Fibroblast of lung (primary cell): Measurements from ENCODE around the gene TNFRSF11A. TPM values are rescaled to one million over a fixed set of nuclear protein-coding genes. Genes with fewer than 3 reads are reported as not detected.
A peak's percentile ranks its signal among the peaks of the same experiment; 100 is the strongest.

ENCODE experiments used
- DNase-seq, 2 donors: peaks; one replicate each; pipeline versions ENCODE4 v3.0.0 to v3.0.0-alpha.2; 2010; ENCODE audit warnings: low read depth in 2 of 2
- H2AFZ ChIP-seq: 2 replicates; pipeline ENCODE4 v1.5.1; 2012; ENCODE audit warnings: low read length, control low read depth, inconsistent platforms
- H3K27ac ChIP-seq: 2 replicates; pipeline ENCODE4 v1.5.1; 2011; ENCODE audit warnings: low read length, control low read depth; ENCODE audit not compliant: insufficient read depth
- H3K27me3 ChIP-seq: 2 replicates; pipeline ENCODE4 v1.5.1; 2011; ENCODE audit warnings: mild to moderate bottlenecking, low read length; ENCODE audit not compliant: control insufficient read depth, insufficient read depth
- H3K36me3 ChIP-seq: 2 replicates; pipeline ENCODE4 v1.5.1; 2011; ENCODE audit warnings: low read length; ENCODE audit not compliant: control insufficient read depth, insufficient read depth
- H3K4me1 ChIP-seq: 2 replicates; pipeline ENCODE4 v1.5.1; 2011; ENCODE audit warnings: low read length; ENCODE audit not compliant: control insufficient read depth, insufficient read depth; ENCODE audit errors: extremely low read depth
- H3K4me2 ChIP-seq: 2 replicates; pipeline ENCODE4 v1.5.1; 2011; ENCODE audit warnings: low read length, control low read depth; ENCODE audit not compliant: insufficient read depth; ENCODE audit errors: extremely low read depth
- H3K4me3 ChIP-seq, 4 experiments: fragments of 200-600 bp in 1 of 4; sonication (generic) in 1 of 4; replicated peaks in 1 of 4; 2 replicates each; pipeline ENCODE4 v1.5.1; 2011 to 2016; ENCODE audit warnings: low read length in 4 of 4, low read depth in 3 of 4, mild to moderate bottlenecking in 3 of 4, control low read depth in 2 of 4, inconsistent platforms in 1 of 4, mixed read lengths in 1 of 4; ENCODE audit not compliant: insufficient read depth in 1 of 4; ENCODE audit errors: control extremely low read depth in 1 of 4
- H3K79me2 ChIP-seq: 2 replicates; pipeline ENCODE4 v1.5.1; 2012; ENCODE audit warnings: mild to moderate bottlenecking, low read length, inconsistent platforms; ENCODE audit not compliant: control insufficient read depth, insufficient read depth
- H3K9ac ChIP-seq: 2 replicates; pipeline ENCODE4 v1.5.1; 2011; ENCODE audit warnings: mild to moderate bottlenecking, low read length, control low read depth; ENCODE audit not compliant: insufficient read depth
- H3K9me3 ChIP-seq: 2 replicates; pipeline ENCODE4 v1.5.1; 2012; ENCODE audit warnings: low read depth, low read length; ENCODE audit not compliant: control insufficient read depth, insufficient read depth
- H4K20me1 ChIP-seq: 2 replicates; pipeline ENCODE4 v1.5.1; 2011; ENCODE audit warnings: low read length; ENCODE audit not compliant: control insufficient read depth, insufficient read depth; ENCODE audit errors: extremely low read depth
- EZH2 ChIP-seq: IDR thresholded peaks from 2 replicates; pipeline ENCODE4 v1.5.1; 2012; ENCODE audit warnings: low read length, control low read depth, mild to moderate bottlenecking; ENCODE audit errors: missing control alignments
- polyA plus RNA-seq, 2 donors: library from polyadenylated mRNA; depleted of rRNA in 1 of 2; stranded (reverse) in 1 of 2; unstranded in 1 of 2; fragments of >200 nt; gene quantifications; 2 replicates each; pipeline ENCODE4 v1.2.1, GENCODE V29; 2011 to 2012; ENCODE audit warnings: missing spikeins in 1 of 2
- total RNA-seq: library from RNA; depleted of rRNA; stranded (reverse); fragments of >200 nt; gene quantifications from 2 replicates; pipeline ENCODE4 v1.2.1, GENCODE V29; 2014
- TF ChIP-seq, protein P1 (sequence below), 2 donors: IDR thresholded peaks in 1 of 2; conservative IDR thresholded peaks in 1 of 2; 1 replicate in 1 of 2; 2 replicates in 1 of 2; pipeline ENCODE4 v1.5.1; 2011 to 2012; ENCODE audit warnings: low read length in 2 of 2, control low read depth in 1 of 2, inconsistent platforms in 1 of 2, low read depth in 1 of 2, mild to moderate bottlenecking in 1 of 2

TNFRSF11A gene
- total and polyA plus RNA-seq, 2 donors (not counting 1 experiment from before 2014, with no cell fraction given): 0.11 to 0.66 TPM

DNA sequence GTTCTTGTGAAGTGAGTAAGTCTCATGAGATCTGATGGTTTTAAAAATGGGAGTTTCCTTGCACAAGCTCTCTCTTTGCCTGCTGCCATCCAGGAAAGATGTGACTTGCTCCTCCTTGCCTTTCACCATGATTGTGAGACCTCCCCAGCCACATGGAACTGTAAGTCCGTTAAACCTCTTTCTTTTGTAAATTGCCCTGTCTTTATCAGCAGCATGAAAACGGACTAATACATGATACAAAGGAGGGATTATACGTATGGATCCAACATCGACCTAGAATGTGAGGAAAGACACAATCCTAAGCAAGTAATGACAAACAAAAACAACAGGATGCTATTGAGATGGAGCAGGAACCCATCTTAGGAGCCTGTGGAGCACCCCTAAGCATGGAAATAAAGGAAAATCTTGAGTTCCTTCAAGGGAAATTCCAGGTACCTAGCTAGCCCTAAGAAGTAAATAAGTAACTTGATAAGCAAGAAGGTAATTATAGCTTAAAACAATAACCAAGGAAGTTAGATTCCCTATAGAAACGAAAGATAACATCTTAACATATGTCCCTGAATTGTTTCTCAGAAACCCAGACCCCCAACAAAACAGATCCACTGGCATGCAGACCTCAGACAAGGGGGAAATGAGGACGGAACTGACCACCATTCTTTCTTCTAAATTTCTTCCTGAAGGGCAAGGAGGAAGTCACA, 1.5 kb upstream of the TNFRSF11A start:
- no peak overlapping the region for H3K27ac ChIP-seq
- H3K36me3 ChIP-seq: no peaks in the 10 kb centered on the region
- H3K9ac ChIP-seq: no peak overlapping the region
- H4K20me1 ChIP-seq: peaks cover 2% of the 10 kb centered on the region
- TF ChIP-seq, protein P1, sequence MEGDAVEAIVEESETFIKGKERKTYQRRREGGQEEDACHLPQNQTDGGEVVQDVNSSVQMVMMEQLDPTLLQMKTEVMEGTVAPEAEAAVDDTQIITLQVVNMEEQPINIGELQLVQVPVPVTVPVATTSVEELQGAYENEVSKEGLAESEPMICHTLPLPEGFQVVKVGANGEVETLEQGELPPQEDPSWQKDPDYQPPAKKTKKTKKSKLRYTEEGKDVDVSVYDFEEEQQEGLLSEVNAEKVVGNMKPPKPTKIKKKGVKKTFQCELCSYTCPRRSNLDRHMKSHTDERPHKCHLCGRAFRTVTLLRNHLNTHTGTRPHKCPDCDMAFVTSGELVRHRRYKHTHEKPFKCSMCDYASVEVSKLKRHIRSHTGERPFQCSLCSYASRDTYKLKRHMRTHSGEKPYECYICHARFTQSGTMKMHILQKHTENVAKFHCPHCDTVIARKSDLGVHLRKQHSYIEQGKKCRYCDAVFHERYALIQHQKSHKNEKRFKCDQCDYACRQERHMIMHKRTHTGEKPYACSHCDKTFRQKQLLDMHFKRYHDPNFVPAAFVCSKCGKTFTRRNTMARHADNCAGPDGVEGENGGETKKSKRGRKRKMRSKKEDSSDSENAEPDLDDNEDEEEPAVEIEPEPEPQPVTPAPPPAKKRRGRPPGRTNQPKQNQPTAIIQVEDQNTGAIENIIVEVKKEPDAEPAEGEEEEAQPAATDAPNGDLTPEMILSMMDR (conservative IDR thresholded peaks at IDR 0.05 in 1 of 2, IDR thresholded peaks at IDR 0.05 in 1 of 2; ENCODE audit: low read depth in 1 of 2, low read length in 2 of 2): no peak
- no peak for TF ChIP-seq EZH2
- H3K79me2 ChIP-seq: no peaks in the 10 kb centered on the region
- no peak overlapping the region for H3K4me2 ChIP-seq
- H2AFZ ChIP-seq: no peak overlapping the region
- H3K4me3 ChIP-seq: no peak overlapping the region
- no peaks in the 10 kb centered on the region for H3K9me3 ChIP-seq
- no peak for DNase-seq
- no peaks in the 10 kb centered on the region for H3K4me1 ChIP-seq
- peaks cover 49% of the 10 kb centered on the region for H3K27me3 ChIP-seq

- H3K4me1 ChIP-seq: no peaks in the 10 kb centered on the region
- TF ChIP-seq EZH2: peak; percentile 56
- TF ChIP-seq, protein P1 (conservative IDR thresholded peaks at IDR 0.05 in 1 of 2, IDR thresholded peaks at IDR 0.05 in 1 of 2; ENCODE audit: low read depth in 1 of 2, low read length in 2 of 2): no peak
- H2AFZ ChIP-seq: no peak overlapping the region
- peaks cover 49% of the 10 kb centered on the region for H3K27me3 ChIP-seq
- no peak overlapping the region for H3K4me3 ChIP-seq
- no peak overlapping the region for H3K9ac ChIP-seq
- H3K9me3 ChIP-seq: no peaks in the 10 kb centered on the region
- no peaks in the 10 kb centered on the region for H3K36me3 ChIP-seq
- H3K27ac ChIP-seq: no peak overlapping the region
- H3K4me2 ChIP-seq: no peak overlapping the region
- DNase-seq: no peak
- peaks cover 2% of the 10 kb centered on the region for H4K20me1 ChIP-seq
- no peaks in the 10 kb centered on the region for H3K79me2 ChIP-seq
Measured at GRCh38 chr18:62324181-62324828, 805 bp upstream of the TNFRSF11A start.

GRCh38 chr18:62325806-62326645, 916 bp downstream of the TNFRSF11A start:
- Histone ChIP-seq H3K4me1 (peaks cover 9% of the 10 kb centered on the region), H3K9ac (no peak overlapping the region), H3K4me3 (peak overlapping the region; percentile 20 to 53 (median 36)), H3K4me2 (peak overlapping the region; percentile 86), H4K20me1 (peaks cover 2% of the 10 kb centered on the region), H3K27ac (no peak overlapping the region), H3K27me3 (peaks cover 49% of the 10 kb centered on the region), H3K36me3 (no peaks in the 10 kb centered on the region), H3K79me2 (no peaks in the 10 kb centered on the region), H2AFZ (peak overlapping the region; percentile 3), H3K9me3 (no peaks in the 10 kb centered on the region)
- peak; percentile 25 for DNase-seq
- TF ChIP-seq, protein P1 (conservative IDR thresholded peaks at IDR 0.05 in 1 of 2, IDR thresholded peaks at IDR 0.05 in 1 of 2; ENCODE audit: low read depth in 1 of 2, low read length in 2 of 2): no peak
- peak; percentile 94 for TF ChIP-seq EZH2
